HepG2 (cell line): Measurements from ENCODE around the gene BICRAL. TPM values are rescaled to one million over a fixed set of nuclear protein-coding genes. Genes with fewer than 3 reads are reported as not detected.

Experiments used
- AGO1 ChIP-seq: fragments of 200-400 bp; formaldehyde crosslinking; IDR thresholded peaks from 2 replicates; pipeline ENCODE4 v1.6.1; 2017; ENCODE audit warnings: mild to moderate bottlenecking, low read depth, low read length, moderate library complexity; ENCODE audit not compliant: poor library complexity, severe bottlenecking
- CENPX ChIP-seq: sonication (generic); formaldehyde crosslinking; IDR thresholded peaks from 2 replicates; pipeline ENCODE4 v1.9.0; 2021; ENCODE audit warnings: mild to moderate bottlenecking, missing genetic modification reagents, moderate library complexity
- ERF ChIP-seq: IDR thresholded peaks from 2 replicates; pipeline ENCODE4 v1.6.1; 2018; ENCODE audit warnings: missing biosample characterization, missing genetic modification reagents
- HOXA7 ChIP-seq: sonication (generic); formaldehyde crosslinking; IDR thresholded peaks from 2 replicates; pipeline ENCODE4 v1.8.1; 2022; ENCODE audit warnings: mild to moderate bottlenecking, missing genetic modification reagents, moderate library complexity
- MEIS2 ChIP-seq: sonication (generic); formaldehyde crosslinking; IDR thresholded peaks from 2 replicates; pipeline ENCODE4 v1.9.0; 2021; ENCODE audit warnings: mild to moderate bottlenecking, missing genetic modification reagents
- MLLT10 ChIP-seq: sonication (generic); formaldehyde crosslinking; IDR thresholded peaks from 2 replicates; pipeline ENCODE4 v1.4.0; 2020; ENCODE audit warnings: missing genetic modification reagents
- MXI1 ChIP-seq: IDR thresholded peaks from 3 replicates; pipeline ENCODE4 v1.6.1; 2012; ENCODE audit warnings: low read depth, low read length, inconsistent platforms, borderline replicate concordance
- NR3C1 ChIP-seq: sonication (generic); formaldehyde crosslinking; IDR thresholded peaks from 2 replicates; pipeline ENCODE4 v1.4.0; 2020; ENCODE audit warnings: missing genetic modification reagents
- REPIN1 ChIP-seq: sonication (generic); formaldehyde crosslinking; IDR thresholded peaks from 2 replicates; pipeline ENCODE4 v1.8.0; 2022; ENCODE audit warnings: missing genetic modification reagents, low read depth, mild to moderate bottlenecking, borderline replicate concordance
- SMYD3 ChIP-seq: sonication (generic); formaldehyde crosslinking; IDR thresholded peaks from 2 replicates; pipeline ENCODE4 v1.8.1; 2023; ENCODE audit warnings: mild to moderate bottlenecking, missing genetic modification reagents
- TEAD2 ChIP-seq: sonication (generic); formaldehyde crosslinking; IDR thresholded peaks from 2 replicates; pipeline ENCODE4 v1.9.0; 2021; ENCODE audit warnings: missing genetic modification reagents
- ZBTB8A ChIP-seq: sonication (generic); formaldehyde crosslinking; IDR thresholded peaks from 2 replicates; pipeline ENCODE4 v1.4.0; 2020; ENCODE audit warnings: mild to moderate bottlenecking, low read depth, missing genetic modification reagents, borderline replicate concordance
- ZMYM2 ChIP-seq: sonication (generic); formaldehyde crosslinking; IDR thresholded peaks from 2 replicates; pipeline ENCODE4 v1.8.0; 2022; ENCODE audit warnings: mild to moderate bottlenecking, missing genetic modification reagents
- ZNF24 ChIP-seq: fragments of 450-650 bp; IDR thresholded peaks from 2 replicates; pipeline ENCODE4 v1.6.1; 2017; ENCODE audit warnings: antibody characterized with exemption, mild to moderate bottlenecking
- ZNF263 ChIP-seq: sonication (generic); formaldehyde crosslinking; IDR thresholded peaks from 2 replicates; pipeline ENCODE4 v1.4.0; 2020; ENCODE audit warnings: missing genetic modification reagents
- ZNF552 ChIP-seq: sonication (generic); formaldehyde crosslinking; IDR thresholded peaks from 2 replicates; pipeline ENCODE4 v1.9.0; 2022; ENCODE audit warnings: missing genetic modification reagents, mild to moderate bottlenecking, borderline replicate concordance
- ZNF672 ChIP-seq: sonication (generic); formaldehyde crosslinking; IDR thresholded peaks from 2 replicates; pipeline ENCODE4 v1.8.1; 2022; ENCODE audit warnings: missing genetic modification reagents
- ZNF790 ChIP-seq: sonication (generic); formaldehyde crosslinking; IDR thresholded peaks from 2 replicates; pipeline ENCODE4 v1.8.0; 2022; ENCODE audit warnings: missing genetic modification reagents, mild to moderate bottlenecking, borderline replicate concordance
- polyA plus RNA-seq, 8 experiments: library from polyadenylated mRNA; depleted of rRNA in 3 of 8; stranded (reverse) in 7 of 8; unstranded in 1 of 8; fragments of >200 nt; fragmentation: Illumina TruSeq in 4 of 8; extraction: Trizol in 4 of 8; gene quantifications; 2 replicates each; pipeline versions ENCODE4 v1.2.1 to v1.2.3, GENCODE V29; 2011 to 2016; ENCODE audit warnings: low read depth in 4 of 8, missing spikeins in 1 of 8, mixed read lengths in 1 of 8; ENCODE audit not compliant: insufficient read depth in 1 of 8
- total RNA-seq, 5 experiments: library from RNA; depleted of rRNA; stranded (reverse); fragments of >200 nt; fragmentation: Illumina TruSeq; extraction: Trizol; gene quantifications; 2 replicates each; pipeline ENCODE4 v1.2.3, GENCODE V29; 2016; ENCODE audit warnings: low read depth in 1 of 5
- TF ChIP-seq, protein P1 (sequence below): IDR thresholded peaks from 2 replicates; pipeline ENCODE4 v1.6.1; 2012; ENCODE audit warnings: low read length, improper control_type of control experiment
- TF ChIP-seq, protein P2 (sequence below): sonication (generic); formaldehyde crosslinking; IDR thresholded peaks from 2 replicates; pipeline ENCODE4 v1.4.0; 2020; ENCODE audit warnings: missing genetic modification reagents
- TF ChIP-seq, protein P3 (sequence below): sonication (generic); formaldehyde crosslinking; IDR thresholded peaks from 2 replicates; pipeline ENCODE4 v1.8.1; 2023; ENCODE audit warnings: mild to moderate bottlenecking, missing genetic modification reagents
- TF ChIP-seq, protein P4 (sequence below): sonication (generic); formaldehyde crosslinking; IDR thresholded peaks from 2 replicates; pipeline ENCODE4 v1.4.0; 2020; ENCODE audit warnings: mild to moderate bottlenecking, missing genetic modification reagents

Gene BICRAL
- total and polyA plus RNA-seq, 2 of the 13 experiments (the other 11 are each of a cell fraction or from before 2014, with no cell fraction given): 5.0 to 13.5 TPM

DNA sequence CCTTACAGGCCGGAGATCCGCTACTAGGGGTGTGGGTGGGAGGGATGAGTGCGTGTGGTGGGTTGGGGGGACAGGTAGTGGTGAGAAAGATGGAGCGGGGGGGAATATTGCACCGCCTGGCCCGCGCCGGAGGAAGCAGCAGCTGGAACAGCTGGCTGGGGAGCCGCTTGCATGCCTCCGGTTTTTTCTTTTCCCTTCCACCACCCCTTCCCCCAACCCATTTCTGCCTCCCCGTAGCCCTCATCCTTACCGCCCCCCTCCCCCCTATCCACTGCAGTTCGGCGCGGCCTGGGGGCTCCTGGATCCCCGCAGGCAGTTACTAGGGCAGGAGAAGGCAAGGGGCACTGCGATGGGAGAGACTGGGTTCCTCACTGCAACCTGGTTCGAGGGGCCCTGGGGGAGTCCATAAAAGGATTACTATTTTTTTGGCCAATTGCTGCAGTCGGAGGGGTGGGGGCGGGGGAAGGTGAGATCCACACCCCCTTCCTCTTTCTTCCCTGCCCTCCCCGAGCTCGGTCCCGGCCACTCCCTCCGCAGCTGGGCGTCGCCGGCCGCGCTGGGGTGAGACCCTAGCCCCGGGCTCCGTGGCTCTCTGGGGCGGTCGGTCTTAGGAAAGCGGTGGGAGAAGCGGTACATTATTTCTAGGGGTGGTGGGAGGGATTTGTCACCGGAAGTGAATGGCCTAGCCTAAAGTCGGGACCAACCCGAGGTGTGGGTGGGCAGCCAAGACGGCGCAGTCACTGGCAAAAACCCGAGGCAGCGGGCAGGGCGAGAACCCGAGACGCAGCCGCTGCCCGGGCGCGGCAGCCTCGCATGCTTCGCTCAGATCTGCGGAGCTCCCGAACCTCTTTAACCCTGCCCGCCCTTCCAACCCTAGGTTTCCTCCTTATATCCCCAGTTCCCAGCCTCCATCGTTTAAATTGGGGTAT, 35.1 kb upstream of the BICRAL start (continued):
- TF ChIP-seq, protein P1, sequence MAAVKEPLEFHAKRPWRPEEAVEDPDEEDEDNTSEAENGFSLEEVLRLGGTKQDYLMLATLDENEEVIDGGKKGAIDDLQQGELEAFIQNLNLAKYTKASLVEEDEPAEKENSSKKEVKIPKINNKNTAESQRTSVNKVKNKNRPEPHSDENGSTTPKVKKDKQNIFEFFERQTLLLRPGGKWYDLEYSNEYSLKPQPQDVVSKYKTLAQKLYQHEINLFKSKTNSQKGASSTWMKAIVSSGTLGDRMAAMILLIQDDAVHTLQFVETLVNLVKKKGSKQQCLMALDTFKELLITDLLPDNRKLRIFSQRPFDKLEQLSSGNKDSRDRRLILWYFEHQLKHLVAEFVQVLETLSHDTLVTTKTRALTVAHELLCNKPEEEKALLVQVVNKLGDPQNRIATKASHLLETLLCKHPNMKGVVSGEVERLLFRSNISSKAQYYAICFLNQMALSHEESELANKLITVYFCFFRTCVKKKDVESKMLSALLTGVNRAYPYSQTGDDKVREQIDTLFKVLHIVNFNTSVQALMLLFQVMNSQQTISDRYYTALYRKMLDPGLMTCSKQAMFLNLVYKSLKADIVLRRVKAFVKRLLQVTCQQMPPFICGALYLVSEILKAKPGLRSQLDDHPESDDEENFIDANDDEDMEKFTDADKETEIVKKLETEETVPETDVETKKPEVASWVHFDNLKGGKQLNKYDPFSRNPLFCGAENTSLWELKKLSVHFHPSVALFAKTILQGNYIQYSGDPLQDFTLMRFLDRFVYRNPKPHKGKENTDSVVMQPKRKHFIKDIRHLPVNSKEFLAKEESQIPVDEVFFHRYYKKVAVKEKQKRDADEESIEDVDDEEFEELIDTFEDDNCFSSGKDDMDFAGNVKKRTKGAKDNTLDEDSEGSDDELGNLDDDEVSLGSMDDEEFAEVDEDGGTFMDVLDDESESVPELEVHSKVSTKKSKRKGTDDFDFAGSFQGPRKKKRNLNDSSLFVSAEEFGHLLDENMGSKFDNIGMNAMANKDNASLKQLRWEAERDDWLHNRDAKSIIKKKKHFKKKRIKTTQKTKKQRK: no peak
- TF ChIP-seq ZNF672: 0 out of 2 replicates have a peak, but pooled peaks have one; percentile 12
- peak; percentile 76; the same call in 1 of the 2 replicates for TF ChIP-seq REPIN1 (CRISPR knock-in tag)
- no peak; the same call in 1 of the 2 replicates for TF ChIP-seq ZNF790 (CRISPR knock-in tag)
- TF ChIP-seq MLLT10 (CRISPR knock-in tag): no peak
- no peak for TF ChIP-seq ZNF24
- no peak for TF ChIP-seq ZBTB8A
- peak; percentile 96 for TF ChIP-seq SMYD3
- TF ChIP-seq ZMYM2 (CRISPR knock-in tag): peak; percentile 80; the same call in 1 of the 2 replicates
- TF ChIP-seq CENPX (CRISPR knock-in tag): no peak
- TF ChIP-seq NR3C1 (CRISPR knock-in tag): no peak
- TF ChIP-seq ZNF263 (CRISPR knock-in tag): no peak
- TF ChIP-seq ERF (CRISPR knock-in tag): peak; percentile 78; the same call in 1 of the 2 replicates
- TF ChIP-seq MXI1: peak; percentile 58; the same call in 1 of the 3 replicates
- TF ChIP-seq ZNF552 (CRISPR knock-in tag): peak; percentile 28; the same call in 1 of the 2 replicates
- TF ChIP-seq TEAD2 (CRISPR knock-in tag): no peak
- TF ChIP-seq, protein P2, sequence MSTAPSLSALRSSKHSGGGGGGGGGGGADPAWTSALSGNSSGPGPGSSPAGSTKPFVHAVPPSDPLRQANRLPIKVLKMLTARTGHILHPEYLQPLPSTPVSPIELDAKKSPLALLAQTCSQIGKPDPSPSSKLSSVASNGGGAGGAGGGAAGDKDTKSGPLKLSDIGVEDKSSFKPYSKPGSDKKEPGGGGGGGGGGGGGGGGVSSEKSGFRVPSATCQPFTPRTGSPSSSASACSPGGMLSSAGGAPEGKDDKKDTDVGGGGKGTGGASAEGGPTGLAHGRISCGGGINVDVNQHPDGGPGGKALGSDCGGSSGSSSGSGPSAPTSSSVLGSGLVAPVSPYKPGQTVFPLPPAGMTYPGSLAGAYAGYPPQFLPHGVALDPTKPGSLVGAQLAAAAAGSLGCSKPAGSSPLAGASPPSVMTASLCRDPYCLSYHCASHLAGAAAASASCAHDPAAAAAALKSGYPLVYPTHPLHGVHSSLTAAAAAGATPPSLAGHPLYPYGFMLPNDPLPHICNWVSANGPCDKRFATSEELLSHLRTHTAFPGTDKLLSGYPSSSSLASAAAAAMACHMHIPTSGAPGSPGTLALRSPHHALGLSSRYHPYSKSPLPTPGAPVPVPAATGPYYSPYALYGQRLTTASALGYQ (CRISPR knock-in tag): 0 out of 2 replicates have a peak, but pooled peaks have one; percentile 44
- peak; percentile 55 for TF ChIP-seq AGO1
- TF ChIP-seq, protein P3, sequence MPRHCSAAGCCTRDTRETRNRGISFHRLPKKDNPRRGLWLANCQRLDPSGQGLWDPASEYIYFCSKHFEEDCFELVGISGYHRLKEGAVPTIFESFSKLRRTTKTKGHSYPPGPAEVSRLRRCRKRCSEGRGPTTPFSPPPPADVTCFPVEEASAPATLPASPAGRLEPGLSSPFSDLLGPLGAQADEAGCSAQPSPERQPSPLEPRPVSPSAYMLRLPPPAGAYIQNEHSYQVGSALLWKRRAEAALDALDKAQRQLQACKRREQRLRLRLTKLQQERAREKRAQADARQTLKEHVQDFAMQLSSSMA (CRISPR knock-in tag): no peak; the same call in 1 of the 2 replicates
- no peak for TF ChIP-seq HOXA7 (CRISPR knock-in tag)
- TF ChIP-seq, protein P4, sequence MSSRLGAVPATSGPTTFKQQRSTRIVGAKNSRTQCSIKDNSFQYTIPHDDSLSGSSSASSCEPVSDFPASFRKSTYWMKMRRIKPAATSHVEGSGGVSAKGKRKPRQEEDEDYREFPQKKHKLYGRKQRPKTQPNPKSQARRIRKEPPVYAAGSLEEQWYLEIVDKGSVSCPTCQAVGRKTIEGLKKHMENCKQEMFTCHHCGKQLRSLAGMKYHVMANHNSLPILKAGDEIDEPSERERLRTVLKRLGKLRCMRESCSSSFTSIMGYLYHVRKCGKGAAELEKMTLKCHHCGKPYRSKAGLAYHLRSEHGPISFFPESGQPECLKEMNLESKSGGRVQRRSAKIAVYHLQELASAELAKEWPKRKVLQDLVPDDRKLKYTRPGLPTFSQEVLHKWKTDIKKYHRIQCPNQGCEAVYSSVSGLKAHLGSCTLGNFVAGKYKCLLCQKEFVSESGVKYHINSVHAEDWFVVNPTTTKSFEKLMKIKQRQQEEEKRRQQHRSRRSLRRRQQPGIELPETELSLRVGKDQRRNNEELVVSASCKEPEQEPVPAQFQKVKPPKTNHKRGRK (CRISPR knock-in tag): no peak
- TF ChIP-seq MEIS2 (CRISPR knock-in tag): 0 out of 2 replicates have a peak, but pooled peaks have one; percentile 52
